MCF 10A (cell line): Measurements from ENCODE around the gene GPSM3. TPM values are rescaled to one million over a fixed set of nuclear protein-coding genes. Genes with fewer than 3 reads are reported as not detected.

Experiments
- BruUV-seq: library from RNA; stranded (reverse); fragments of 400-500 nt; replicated peaks from 2 replicates; lab custom pipeline; 2021; lab: Mats Ljungman, UMichigan
- CTCF ChIA-PET: fragments of 300-600 bp; sonication (Branson Sonifier 250); formaldehyde crosslinking; extraction: SDS; loops from one replicate; lab custom pipeline; 2021; ENCODE audit warnings: antibody characterized with exemption, inconsistent platforms; lab: Yijun Ruan, JAX
- POLR2A ChIA-PET: fragments of 300-600, 350-650 bp; sonication (Branson Sonifier 250); formaldehyde crosslinking; extraction: SDS; loops from one replicate; lab custom pipeline; 2020; ENCODE audit warnings: antibody characterized with exemption, inconsistent platforms; lab: Yijun Ruan, JAX
- DNase-seq: peaks from one replicate; pipeline ENCODE4 v3.0.0-alpha.2; 2018; ENCODE audit not compliant: unreplicated experiment
- H3K27ac Mint-ChIP-seq: one replicate; pipeline ENCODE4 v1.8.0; 2022; ENCODE audit warnings: mild to moderate bottlenecking, low read depth, mixed read lengths; ENCODE audit not compliant: unreplicated experiment
- H3K27me3 Mint-ChIP-seq: one replicate; pipeline ENCODE4 v1.8.0; 2022; ENCODE audit warnings: mixed read lengths; ENCODE audit not compliant: insufficient read depth, unreplicated experiment
- H3K36me3 Mint-ChIP-seq: one replicate; pipeline ENCODE4 v1.8.0; 2022; ENCODE audit warnings: mild to moderate bottlenecking, moderate library complexity, mixed read lengths; ENCODE audit not compliant: insufficient read depth, unreplicated experiment
- H3K4me1 Mint-ChIP-seq: one replicate; pipeline ENCODE4 v1.8.0; 2022; ENCODE audit warnings: mixed read lengths; ENCODE audit not compliant: insufficient read depth, unreplicated experiment
- H3K4me3 Mint-ChIP-seq: one replicate; pipeline ENCODE4 v1.8.0; 2022; ENCODE audit warnings: mild to moderate bottlenecking, moderate library complexity, mixed read lengths; ENCODE audit not compliant: unreplicated experiment
- H3K9me3 Mint-ChIP-seq: one replicate; pipeline ENCODE4 v1.8.0; 2022; ENCODE audit warnings: mixed read lengths; ENCODE audit not compliant: unreplicated experiment
- intact Hi-C: fragments of 100-400 bp; cut with micrococcal nuclease; formaldehyde crosslinking; loops from 2 replicates; pipeline ENCODE4 v1.14.1; 2022
- total RNA-seq: library from RNA; stranded (reverse); gene quantifications from 2 replicates; pipeline ENCODE4 v1.2.3, GENCODE V29; 2022
- TF ChIP-seq, protein P1 (sequence below): fragments of 200-600 bp; IDR thresholded peaks from one replicate; pipeline ENCODE4 v1.8.0; 2022; ENCODE audit warnings: antibody characterized with exemption, mild to moderate bottlenecking; ENCODE audit not compliant: unreplicated experiment

The GPSM3 gene
- total RNA-seq, 1 experiment from 2014 or later, result 0.84 TPM

DNA sequence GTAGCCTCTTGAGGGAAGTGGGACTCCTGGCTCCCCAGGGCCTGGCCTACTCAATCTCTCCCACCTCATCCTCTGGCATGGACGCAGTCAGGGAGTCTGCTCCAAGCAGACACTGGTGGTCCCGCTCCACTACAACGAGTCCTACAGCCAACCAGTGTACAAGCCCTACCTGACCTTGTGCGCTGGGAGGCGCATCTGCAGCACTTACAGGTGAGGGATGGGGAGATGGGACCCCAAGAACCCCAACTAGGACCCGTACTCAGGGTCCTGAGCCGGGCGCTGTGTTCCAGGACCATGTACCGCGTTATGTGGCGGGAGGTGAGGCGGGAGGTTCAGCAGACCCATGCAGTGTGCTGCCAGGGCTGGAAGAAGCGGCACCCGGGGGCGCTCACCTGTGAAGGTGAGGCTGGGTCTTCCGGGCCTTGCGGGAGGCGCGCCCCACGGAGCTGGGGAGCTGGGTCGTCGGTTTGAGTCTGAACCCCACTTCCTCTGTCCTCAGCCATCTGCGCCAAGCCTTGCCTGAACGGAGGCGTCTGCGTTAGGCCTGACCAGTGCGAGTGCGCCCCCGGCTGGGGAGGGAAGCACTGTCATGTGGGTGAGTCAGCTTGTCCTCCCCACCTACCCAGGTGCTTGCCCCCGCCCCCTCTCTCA lies 25.9 kb downstream of the GPSM3 start:
- no peaks in the 10 kb centered on the region for H3K4me1 Mint-ChIP-seq
- H3K9me3 Mint-ChIP-seq, result no peaks in the 10 kb centered on the region
- peaks cover 26% of the 10 kb centered on the region for H3K36me3 Mint-ChIP-seq
- H3K27me3 Mint-ChIP-seq, result no peaks in the 10 kb centered on the region
- ChIA-PET CTCF (interaction anchor here (0.6 kb wide), 1 partner anchor 93 kb away, joined by 4 read pairs; no protein-coding TSS in a partner anchor), POLR2A (no interaction called here)
- no peak overlapping the region for H3K4me3 Mint-ChIP-seq
- H3K27ac Mint-ChIP-seq, result peak overlapping the region; percentile 16
- DNase-seq, result no peak
- TF ChIP-seq, protein P1, sequence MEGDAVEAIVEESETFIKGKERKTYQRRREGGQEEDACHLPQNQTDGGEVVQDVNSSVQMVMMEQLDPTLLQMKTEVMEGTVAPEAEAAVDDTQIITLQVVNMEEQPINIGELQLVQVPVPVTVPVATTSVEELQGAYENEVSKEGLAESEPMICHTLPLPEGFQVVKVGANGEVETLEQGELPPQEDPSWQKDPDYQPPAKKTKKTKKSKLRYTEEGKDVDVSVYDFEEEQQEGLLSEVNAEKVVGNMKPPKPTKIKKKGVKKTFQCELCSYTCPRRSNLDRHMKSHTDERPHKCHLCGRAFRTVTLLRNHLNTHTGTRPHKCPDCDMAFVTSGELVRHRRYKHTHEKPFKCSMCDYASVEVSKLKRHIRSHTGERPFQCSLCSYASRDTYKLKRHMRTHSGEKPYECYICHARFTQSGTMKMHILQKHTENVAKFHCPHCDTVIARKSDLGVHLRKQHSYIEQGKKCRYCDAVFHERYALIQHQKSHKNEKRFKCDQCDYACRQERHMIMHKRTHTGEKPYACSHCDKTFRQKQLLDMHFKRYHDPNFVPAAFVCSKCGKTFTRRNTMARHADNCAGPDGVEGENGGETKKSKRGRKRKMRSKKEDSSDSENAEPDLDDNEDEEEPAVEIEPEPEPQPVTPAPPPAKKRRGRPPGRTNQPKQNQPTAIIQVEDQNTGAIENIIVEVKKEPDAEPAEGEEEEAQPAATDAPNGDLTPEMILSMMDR, result no peak
- no TSS peak for BruUV-seq
- intact Hi-C loops, result no loop called here

DNA sequence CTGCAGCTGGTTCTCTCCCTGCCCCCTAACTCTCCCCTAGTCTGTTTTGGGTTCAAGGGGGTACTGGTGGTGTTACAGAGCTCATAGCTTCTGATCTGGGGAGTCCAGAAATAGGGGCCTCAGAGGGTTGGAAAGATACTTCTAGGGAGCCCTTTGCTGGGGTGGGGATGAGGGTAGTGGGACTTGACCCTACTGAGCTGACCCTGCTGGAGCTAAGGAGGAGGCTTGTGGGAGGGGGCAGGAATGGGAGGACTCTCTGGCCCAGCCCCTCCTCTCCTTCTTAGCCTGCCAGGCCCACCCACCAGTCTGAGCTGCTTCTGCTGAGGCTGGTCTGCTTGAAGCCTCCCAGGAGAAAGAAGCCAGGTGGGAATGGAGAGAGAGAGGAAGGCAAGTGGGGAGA lies 28.1 kb downstream of the GPSM3 start, which contains the start of gene EGFL8:
Gene EGFL8 (plus strand): TSS at position 301 of the 400 bp plus-strand sequence. CDS start 1,571 bp downstream, outside the sequence.
- Mint-ChIP-seq H3K36me3 (peaks cover 24% of the 10 kb centered on the region), H3K27me3 (no peaks in the 10 kb centered on the region), H3K4me3 (no peak within 1 kb of the TSS), H3K4me1 (no peaks in the 10 kb centered on the region), H3K27ac (no peak within 1 kb of the TSS), H3K9me3 (no peaks in the 10 kb centered on the region)
- no peak for DNase-seq
- TF ChIP-seq, protein P1, result no peak
- intact Hi-C loops, result no loop called here
- BruUV-seq, result no TSS peak
- POLR2A ChIA-PET, result interaction anchor here (0.6 kb wide), 1 partner anchor 17 kb away, joined by 3 read pairs; no protein-coding TSS in a partner anchor
- CTCF ChIA-PET, result interaction anchor here (0.5 to 1.3 kb wide), 4 partner anchors 10 to 117 kb away, joined by 3 to 4 read pairs (median 3); no protein-coding TSS in a partner anchor

DNA sequence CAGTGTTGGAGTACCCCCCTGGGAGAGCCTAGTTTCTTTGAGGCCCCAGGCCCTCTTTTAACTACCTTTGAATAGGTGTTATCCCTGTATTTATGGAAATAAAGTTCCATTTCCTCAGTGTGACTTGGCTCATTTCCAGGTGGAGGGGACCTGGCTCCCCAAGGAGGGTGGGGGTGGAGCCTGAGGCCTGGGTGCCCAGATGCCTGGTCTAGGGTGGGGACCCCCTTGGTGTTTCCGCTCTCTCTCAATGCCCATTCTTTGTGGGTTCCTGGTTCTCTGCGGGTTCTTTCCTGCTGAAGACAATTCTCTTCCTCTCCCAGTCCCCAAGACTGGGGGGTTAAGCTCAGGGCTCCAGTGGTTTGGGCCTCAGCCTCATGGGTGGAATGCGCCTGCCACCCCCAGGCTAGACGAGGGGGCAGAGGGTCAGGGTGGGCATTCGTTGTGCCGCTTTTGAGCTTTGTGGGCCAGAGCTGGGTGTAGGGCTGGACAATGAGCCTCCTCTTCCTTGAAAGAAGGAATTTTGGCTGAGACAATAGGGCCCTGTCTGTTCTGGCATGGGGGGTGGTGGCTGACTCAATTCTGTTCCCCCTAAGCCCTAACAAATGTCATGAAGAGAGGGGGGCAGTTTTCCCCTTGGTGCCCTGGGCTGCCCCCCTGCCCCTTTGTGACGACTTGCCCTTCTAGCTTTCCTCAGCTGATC lies 28.7 kb downstream of the GPSM3 start:
- Mint-ChIP-seq H3K27ac (no peak overlapping the region), H3K4me3 (no peak overlapping the region), H3K9me3 (no peaks in the 10 kb centered on the region), H3K36me3 (peaks cover 30% of the 10 kb centered on the region), H3K4me1 (no peaks in the 10 kb centered on the region), H3K27me3 (no peaks in the 10 kb centered on the region)
- intact Hi-C loops, result no loop called here
- no peak for DNase-seq
- ChIA-PET CTCF (interaction anchor here (0.5 to 1.3 kb wide), 3 partner anchors 45 to 116 kb away, joined by 3 to 4 read pairs (median 3); no protein-coding TSS in a partner anchor), POLR2A (no interaction called here)
- no TSS peak for BruUV-seq
- TF ChIP-seq, protein P1, result no peak

DNA sequence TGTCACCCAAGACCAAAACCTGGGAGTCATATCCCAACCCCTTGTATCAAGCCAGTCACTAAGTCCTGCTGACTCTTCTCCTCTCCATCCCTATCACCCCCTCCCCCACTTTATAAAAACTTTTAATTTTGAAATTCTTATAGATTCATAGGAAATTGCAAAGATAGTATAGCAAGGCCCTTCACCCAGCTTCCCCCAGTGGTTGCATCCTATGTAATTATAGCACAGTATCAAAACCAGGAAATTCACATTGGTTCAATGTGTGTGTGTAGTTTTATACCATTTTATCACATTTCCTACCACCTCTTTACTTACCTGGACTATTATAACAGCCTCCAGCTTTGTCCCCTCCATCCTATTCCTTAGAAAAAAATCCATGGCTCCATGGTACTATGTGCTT lies 34.4 kb downstream of the GPSM3 start:
- Mint-ChIP-seq H3K36me3 (peaks cover 34% of the 10 kb centered on the region), H3K4me3 (no peak overlapping the region), H3K9me3 (no peaks in the 10 kb centered on the region), H3K4me1 (peaks cover 13% of the 10 kb centered on the region), H3K27ac (no peak overlapping the region), H3K27me3 (no peaks in the 10 kb centered on the region)
- POLR2A ChIA-PET, result interaction anchor here (1.0 kb wide), 1 partner anchor 30 kb away, joined by 3 read pairs; the partner anchor contains the start of gene ATF6B
- no TSS peak for BruUV-seq
- intact Hi-C loops, result loop anchor here (10.0 kb wide), 1 partner anchor 183 kb away; the partner anchor contains the start of gene DXO
- TF ChIP-seq, protein P1, result no peak
- DNase-seq, result no peak
- CTCF ChIA-PET, result interaction anchor here (2.5 kb wide), 1 partner anchor 39 kb away, joined by 16 read pairs; no protein-coding TSS in a partner anchor
